HepG2 (cell line): Measurements from ENCODE around the gene ACKR3. TPM values are rescaled to one million over a fixed set of nuclear protein-coding genes. Genes with fewer than 3 reads are reported as not detected.

ENCODE experiments used
- ATAC-seq: fragments of 200-7000 bp; cut with Tn5 transposase; 3 replicates; pipeline ENCODE4 v1.9.1; 2020; ENCODE audit warnings: mild to moderate bottlenecking, moderate library complexity
- BruUV-seq: library from RNA; stranded (reverse); fragments of 400-500 nt; replicated peaks from 2 replicates; lab custom pipeline; 2021; lab: Mats Ljungman, UMichigan
- CTCF ChIA-PET: fragments of 300-600 bp; formaldehyde crosslinking; extraction: SDS; loops from one replicate; lab custom pipeline; 2021; ENCODE audit warnings: low total read pairs, inconsistent platforms, low intra/inter-chr PET ratio; lab: Yijun Ruan, JAX
- POLR2A ChIA-PET: fragments of 350-600 bp; sonication (Branson Sonifier 250); formaldehyde crosslinking; loops from one replicate; lab custom pipeline; 2020; ENCODE audit warnings: antibody characterized with exemption, inconsistent platforms; lab: Yijun Ruan, JAX
- DNase-seq: peaks from one replicate; pipeline ENCODE4 v3.0.0-alpha.2; 2015; ENCODE audit warnings: low spot score
- FAIRE-seq: peaks from 3 replicates; lab custom pipeline; 2011; peaks lifted over from hg19 to GRCh38; lab: Jason Lieb, UNC
- H2AFZ ChIP-seq: one replicate; pipeline ENCODE4 v1.6.1; 2011; ENCODE audit warnings: low read length, inconsistent platforms
- H3K27ac ChIP-seq: fragments of 300-600 bp; 3 replicates; pipeline ENCODE4 v1.8.0; 2011; ENCODE audit warnings: mixed run types, mild to moderate bottlenecking, mixed read lengths, low read length, inconsistent platforms; ENCODE audit not compliant: insufficient read depth; ENCODE audit errors: extremely low read length
- H3K27me3 ChIP-seq, 2 experiments: fragments of 200-600 bp in 1 of 2; 2 replicates in 1 of 2; 3 replicates in 1 of 2; pipeline versions ENCODE4 v1.6.0 to v1.8.0; 2011; ENCODE audit warnings: low read length in 2 of 2, mild to moderate bottlenecking in 2 of 2, moderate library complexity in 2 of 2, inconsistent platforms in 1 of 2; ENCODE audit not compliant: insufficient read depth in 2 of 2, control insufficient read depth in 1 of 2
- H3K36me3 ChIP-seq, 2 experiments: fragments of 200-600 bp in 1 of 2; replicated peaks in 1 of 2; 2 replicates in 1 of 2; 3 replicates in 1 of 2; pipeline versions ENCODE4 v1.5.1 to v1.8.0; 2011; ENCODE audit warnings: low read length in 2 of 2, inconsistent platforms in 1 of 2; ENCODE audit not compliant: insufficient read depth in 2 of 2, control insufficient read depth in 1 of 2
- H3K4me1 ChIP-seq: 2 replicates; pipeline ENCODE4 v1.5.1; 2012; ENCODE audit warnings: low read length, inconsistent platforms; ENCODE audit not compliant: insufficient read depth
- H3K4me2 ChIP-seq: 2 replicates; pipeline ENCODE4 v1.6.0; 2011; ENCODE audit warnings: low read depth, low read length, inconsistent platforms
- H3K4me3 ChIP-seq, 3 experiments: fragments of 200-600 bp in 1 of 3; sonication (generic), shearing (Covaris generic) in 1 of 3; replicated peaks in 1 of 3; 2 replicates each; pipeline ENCODE4 v1.5.1; 2011 to 2016; ENCODE audit warnings: low read length in 3 of 3, inconsistent platforms in 2 of 3, low read depth in 2 of 3, mild to moderate bottlenecking in 2 of 3, control low read depth in 1 of 3, mixed read lengths in 1 of 3; ENCODE audit not compliant: insufficient read depth in 1 of 3
- H3K79me2 ChIP-seq: one replicate; pipeline ENCODE4 v1.6.1; 2011; ENCODE audit warnings: low read length, inconsistent platforms; ENCODE audit not compliant: insufficient read depth
- H3K9ac ChIP-seq: 2 replicates; pipeline ENCODE4 v1.6.0; 2011; ENCODE audit warnings: mild to moderate bottlenecking, low read depth, low read length, inconsistent platforms; ENCODE audit not compliant: insufficient read depth
- H3K9me3 ChIP-seq: 2 replicates; pipeline ENCODE4 v1.5.1; 2012; ENCODE audit warnings: mild to moderate bottlenecking, low read length
- H4K20me1 ChIP-seq: 2 replicates; pipeline ENCODE4 v1.6.0; 2011; ENCODE audit warnings: inconsistent platforms, mild to moderate bottlenecking, low read length, moderate library complexity; ENCODE audit not compliant: insufficient read depth
- EZH2 ChIP-seq: conservative IDR thresholded peaks from 2 replicates; pipeline ENCODE4 v1.6.1; 2012; ENCODE audit warnings: mild to moderate bottlenecking, low read depth, low read length, moderate library complexity
- GABPB1 ChIP-seq: IDR thresholded peaks from 2 replicates; pipeline ENCODE4 v1.6.1; 2016; ENCODE audit warnings: mild to moderate bottlenecking, missing genetic modification reagents, moderate library complexity, missing compliant biosample characterization
- HDAC6 ChIP-seq: fragments of 200-600 bp; sonication (generic); IDR thresholded peaks from 2 replicates; pipeline ENCODE4 v1.7.0; 2017; ENCODE audit warnings: mild to moderate bottlenecking, antibody characterized with exemption, low read length, low read depth
- IKZF4 ChIP-seq: sonication (generic); formaldehyde crosslinking; IDR thresholded peaks from 2 replicates; pipeline ENCODE4 v1.5.1; 2020; ENCODE audit warnings: borderline replicate concordance, mild to moderate bottlenecking, low read depth, missing genetic modification reagents; ENCODE audit errors: not compliant biosample characterization
- MATR3 ChIP-seq: sonication (generic); formaldehyde crosslinking; IDR thresholded peaks from 2 replicates; pipeline ENCODE4 v1.4.0; 2020; ENCODE audit warnings: missing genetic modification reagents
- POGK ChIP-seq: sonication (generic); formaldehyde crosslinking; conservative IDR thresholded peaks from 2 replicates; pipeline ENCODE4 v1.8.0; 2022; ENCODE audit warnings: mild to moderate bottlenecking, moderate library complexity, missing genetic modification reagents
- SPEN ChIP-seq: sonication (generic); formaldehyde crosslinking; IDR thresholded peaks from 2 replicates; pipeline ENCODE4 v1.5.1; 2020; ENCODE audit warnings: low read depth, mild to moderate bottlenecking, missing genetic modification reagents
- SRF ChIP-seq: IDR thresholded peaks from 2 replicates; pipeline ENCODE4 v1.6.1; 2011; ENCODE audit warnings: mild to moderate bottlenecking, low read depth, low read length, moderate library complexity
- ZFP37 ChIP-seq: sonication (generic); formaldehyde crosslinking; IDR thresholded peaks from 2 replicates; pipeline ENCODE4 v1.4.0; 2020; ENCODE audit warnings: missing genetic modification reagents, borderline replicate concordance
- ZFP91 ChIP-seq: sonication (generic); formaldehyde crosslinking; IDR thresholded peaks from 2 replicates; pipeline ENCODE4 v1.9.0; 2022; ENCODE audit warnings: missing genetic modification reagents, mild to moderate bottlenecking, borderline replicate concordance
- ZNF20 ChIP-seq: sonication (generic); formaldehyde crosslinking; IDR thresholded peaks from 2 replicates; pipeline ENCODE4 v1.4.0; 2020; ENCODE audit warnings: mild to moderate bottlenecking, moderate library complexity, missing genetic modification reagents
- ZNF317 ChIP-seq: sonication (generic); formaldehyde crosslinking; IDR thresholded peaks from 2 replicates; pipeline ENCODE4 v1.5.0; 2020; ENCODE audit warnings: mild to moderate bottlenecking, missing genetic modification reagents
- ZNF33A ChIP-seq: sonication (generic); formaldehyde crosslinking; IDR thresholded peaks from 2 replicates; pipeline ENCODE4 v1.5.1; 2020; ENCODE audit warnings: missing genetic modification reagents, mild to moderate bottlenecking, moderate library complexity, borderline replicate concordance
- ZNF614 ChIP-seq: IDR thresholded peaks from 2 replicates; pipeline ENCODE4 v1.6.1; 2018; ENCODE audit warnings: missing biosample characterization, missing genetic modification reagents, inconsistent platforms, borderline replicate concordance
- ZNF704 ChIP-seq: sonication (generic); formaldehyde crosslinking; IDR thresholded peaks from 2 replicates; pipeline ENCODE4 v1.8.1; 2023; ENCODE audit warnings: mild to moderate bottlenecking, inconsistent platforms, moderate library complexity, missing genetic modification reagents, borderline replicate concordance
- WGBS: methylation state at CpG from one replicate; pipeline ENCODE4 v1.1.6; 2017; ENCODE audit warnings: low lambda C conversion rate; 5-methylcytosine and 5-hydroxymethylcytosine counted together
- in situ Hi-C: cut with HindIII; loops from 2 replicates; pipeline ENCODE4 v1.10.0; 2017; ENCODE audit warnings: low pct_unique_long_range_greater_than_20kb; ENCODE audit not compliant: extremely low pct_ligation_motif_present
- intact Hi-C: fragments of 100-400 bp; cut with micrococcal nuclease; formaldehyde crosslinking; loops from one replicate; pipeline ENCODE4 v1.10.0; 2022; ENCODE audit not compliant: unreplicated experiment
- polyA plus RNA-seq, 8 experiments: library from polyadenylated mRNA; depleted of rRNA in 3 of 8; stranded (reverse) in 7 of 8; unstranded in 1 of 8; fragments of >200 nt; fragmentation: Illumina TruSeq in 4 of 8; extraction: Trizol in 4 of 8; gene quantifications; 2 replicates each; pipeline versions ENCODE4 v1.2.1 to v1.2.3, GENCODE V29; 2011 to 2016; ENCODE audit warnings: low read depth in 4 of 8, missing spikeins in 1 of 8, mixed read lengths in 1 of 8; ENCODE audit not compliant: insufficient read depth in 1 of 8
- total RNA-seq, 5 experiments: library from RNA; depleted of rRNA; stranded (reverse); fragments of >200 nt; fragmentation: Illumina TruSeq; extraction: Trizol; gene quantifications; 2 replicates each; pipeline ENCODE4 v1.2.3, GENCODE V29; 2016; ENCODE audit warnings: low read depth in 1 of 5

Gene ACKR3
- total and polyA plus RNA-seq, 2 of the 13 experiments (the other 11 are each of a cell fraction or from before 2014, with no cell fraction given), result not detected

GRCh38 chr2:236558036-236558435 is 11.6 kb upstream of the ACKR3 start (continued):
- TF ChIP-seq ZNF317 (CRISPR knock-in tag) (no peak), ZNF704 (CRISPR knock-in tag) (no peak), HDAC6 (no peak)

GRCh38 chr2:236558993-236559978 is 10.3 kb upstream of the ACKR3 start:
- Histone ChIP-seq H3K9me3 (no peaks in the 10 kb centered on the region), H3K9ac (no peak overlapping the region), H3K4me2 (no peak overlapping the region), H3K4me1 (no peaks in the 10 kb centered on the region), H3K27me3 (no peaks in the 10 kb centered on the region), H2AFZ (peak overlapping the region; percentile 8), H3K79me2 (no peaks in the 10 kb centered on the region), H3K4me3 (no peak overlapping the region), H4K20me1 (no peaks in the 10 kb centered on the region), H3K27ac (no peak overlapping the region), H3K36me3 (no peaks in the 10 kb centered on the region)
- ChIA-PET POLR2A (no interaction called here), CTCF (no interaction called here)
- in situ Hi-C loops (no loop called here), intact Hi-C loops (no loop called here)
- BruUV-seq, result no TSS peak
- 28% methylated on average over 6 of the region's 6 CpGs for WGBS
- no peak for ATAC-seq
- no peak for DNase-seq
- no peak for FAIRE-seq
- TF ChIP-seq MATR3 (CRISPR knock-in tag), result no peak
- TF ChIP-seq POGK, result no peak
- no peak for TF ChIP-seq ZNF20 (CRISPR knock-in tag)
- no peak for TF ChIP-seq SRF
- no peak for TF ChIP-seq ZFP91 (CRISPR knock-in tag)
- TF ChIP-seq ZFP37 (CRISPR knock-in tag), result no peak
- no peak for TF ChIP-seq EZH2
- TF ChIP-seq ZNF33A (CRISPR knock-in tag), result no peak
- TF ChIP-seq GABPB1, result no peak
- TF ChIP-seq SPEN (CRISPR knock-in tag), result no peak
- no peak for TF ChIP-seq ZNF614 (CRISPR knock-in tag)
- no peak for TF ChIP-seq IKZF4 (CRISPR knock-in tag)
